ENCODE measurements around the gene HBG2.

Gene HBG2

DNA sequence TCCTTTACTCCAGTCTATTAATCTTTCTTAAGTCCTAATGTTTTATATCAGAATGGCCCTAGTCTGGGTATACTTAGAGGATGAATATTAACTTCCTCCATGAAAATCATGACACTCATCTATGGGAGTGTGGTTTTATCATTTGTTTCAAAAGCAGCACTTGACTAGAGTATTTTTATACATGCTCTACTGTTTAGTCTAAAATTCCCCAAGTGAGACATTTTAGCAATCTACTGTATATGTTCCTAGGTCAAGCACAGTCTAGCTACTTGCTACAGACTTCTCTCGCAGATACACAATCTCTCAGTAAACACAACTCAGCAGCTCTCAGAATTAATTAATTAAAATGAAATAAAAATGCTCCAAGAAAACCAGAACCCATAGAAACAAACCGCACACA, 24.8 kb downstream of the HBG2 start:
- DNase-seq (ENCODE audit: low read depth) = no peak

DNA sequence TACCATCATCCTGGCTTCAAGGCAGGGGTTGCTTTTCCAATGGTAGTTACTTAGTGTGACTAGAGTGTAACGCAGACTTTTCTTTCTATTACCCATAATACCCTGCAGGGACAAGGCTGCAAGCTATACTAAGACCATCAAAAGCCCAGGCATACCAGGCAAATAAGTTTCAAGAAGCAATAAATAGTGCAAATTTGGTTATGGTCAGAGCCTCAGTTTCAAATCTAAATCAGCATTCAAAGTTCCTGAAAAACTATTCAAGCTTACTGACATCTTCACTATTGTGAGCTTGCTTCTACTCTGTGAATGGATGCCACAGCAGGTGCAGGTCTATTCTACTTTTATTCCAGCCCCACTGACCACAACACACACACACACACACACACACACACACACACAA, 25.2 kb downstream of the HBG2 start:
- no peak for DNase-seq (ENCODE audit: low read depth)

DNA sequence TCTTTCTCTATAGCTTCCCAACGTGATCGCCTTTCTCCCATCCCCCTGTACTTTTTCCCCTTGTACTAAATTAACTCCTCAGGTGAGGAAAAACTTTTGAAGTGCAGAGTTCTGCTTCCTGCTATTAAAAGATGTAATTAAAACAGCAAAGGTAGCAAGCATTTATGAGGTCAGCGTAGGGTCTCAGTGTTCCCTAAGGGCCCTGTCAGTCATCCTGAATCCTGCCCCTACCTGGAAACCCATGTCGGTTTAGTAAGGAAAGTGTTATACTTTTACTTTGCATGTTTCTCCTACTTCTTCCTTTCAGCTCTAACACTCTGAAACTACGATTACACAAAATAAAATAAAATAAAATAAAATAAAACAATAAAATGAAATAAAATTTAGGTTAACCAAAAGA, 26.5 kb downstream of the HBG2 start:
- DNase-seq (ENCODE audit: low read depth) = no peak

DNA sequence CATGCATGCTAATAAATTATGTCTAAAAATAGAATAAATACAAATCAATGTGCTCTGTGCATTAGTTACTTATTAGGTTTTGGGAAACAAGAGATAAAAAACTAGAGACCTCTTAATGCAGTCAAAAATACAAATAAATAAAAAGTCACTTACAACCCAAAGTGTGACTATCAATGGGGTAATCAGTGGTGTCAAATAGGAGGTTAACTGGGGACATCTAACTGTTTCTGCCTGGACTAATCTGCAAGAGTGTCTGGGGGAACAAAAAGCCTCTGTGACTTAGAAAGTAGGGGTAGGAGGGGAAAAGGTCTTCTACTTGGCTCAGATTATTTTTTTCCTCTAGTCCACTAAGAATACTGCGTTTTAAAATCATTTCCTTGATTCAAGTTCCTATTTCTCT, 26.9 kb downstream of the HBG2 start:
- no peak for DNase-seq (ENCODE audit: low read depth)

DNA sequence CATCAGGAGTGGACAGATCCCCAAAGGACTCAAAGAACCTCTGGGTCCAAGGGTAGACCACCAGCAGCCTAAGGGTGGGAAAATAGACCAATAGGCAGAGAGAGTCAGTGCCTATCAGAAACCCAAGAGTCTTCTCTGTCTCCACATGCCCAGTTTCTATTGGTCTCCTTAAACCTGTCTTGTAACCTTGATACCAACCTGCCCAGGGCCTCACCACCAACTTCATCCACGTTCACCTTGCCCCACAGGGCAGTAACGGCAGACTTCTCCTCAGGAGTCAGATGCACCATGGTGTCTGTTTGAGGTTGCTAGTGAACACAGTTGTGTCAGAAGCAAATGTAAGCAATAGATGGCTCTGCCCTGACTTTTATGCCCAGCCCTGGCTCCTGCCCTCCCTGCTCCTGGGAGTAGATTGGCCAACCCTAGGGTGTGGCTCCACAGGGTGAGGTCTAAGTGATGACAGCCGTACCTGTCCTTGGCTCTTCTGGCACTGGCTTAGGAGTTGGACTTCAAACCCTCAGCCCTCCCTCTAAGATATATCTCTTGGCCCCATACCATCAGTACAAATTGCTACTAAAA, 27.8 kb downstream of the HBG2 start, which contains the start of gene HBB:
TSS of gene HBB (minus strand) at position 340 of the 579 bp plus-strand sequence. CDS start at position 290, 50 bp downstream.
- no peak for DNase-seq (ENCODE audit: low read depth)

DNA sequence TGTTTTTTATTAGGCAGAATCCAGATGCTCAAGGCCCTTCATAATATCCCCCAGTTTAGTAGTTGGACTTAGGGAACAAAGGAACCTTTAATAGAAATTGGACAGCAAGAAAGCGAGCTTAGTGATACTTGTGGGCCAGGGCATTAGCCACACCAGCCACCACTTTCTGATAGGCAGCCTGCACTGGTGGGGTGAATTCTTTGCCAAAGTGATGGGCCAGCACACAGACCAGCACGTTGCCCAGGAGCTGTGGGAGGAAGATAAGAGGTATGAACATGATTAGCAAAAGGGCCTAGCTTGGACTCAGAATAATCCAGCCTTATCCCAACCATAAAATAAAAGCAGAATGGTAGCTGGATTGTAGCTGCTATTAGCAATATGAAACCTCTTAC, 29.1 kb downstream of the HBG2 start:
- no peak for DNase-seq (ENCODE audit: low read depth)

DNA sequence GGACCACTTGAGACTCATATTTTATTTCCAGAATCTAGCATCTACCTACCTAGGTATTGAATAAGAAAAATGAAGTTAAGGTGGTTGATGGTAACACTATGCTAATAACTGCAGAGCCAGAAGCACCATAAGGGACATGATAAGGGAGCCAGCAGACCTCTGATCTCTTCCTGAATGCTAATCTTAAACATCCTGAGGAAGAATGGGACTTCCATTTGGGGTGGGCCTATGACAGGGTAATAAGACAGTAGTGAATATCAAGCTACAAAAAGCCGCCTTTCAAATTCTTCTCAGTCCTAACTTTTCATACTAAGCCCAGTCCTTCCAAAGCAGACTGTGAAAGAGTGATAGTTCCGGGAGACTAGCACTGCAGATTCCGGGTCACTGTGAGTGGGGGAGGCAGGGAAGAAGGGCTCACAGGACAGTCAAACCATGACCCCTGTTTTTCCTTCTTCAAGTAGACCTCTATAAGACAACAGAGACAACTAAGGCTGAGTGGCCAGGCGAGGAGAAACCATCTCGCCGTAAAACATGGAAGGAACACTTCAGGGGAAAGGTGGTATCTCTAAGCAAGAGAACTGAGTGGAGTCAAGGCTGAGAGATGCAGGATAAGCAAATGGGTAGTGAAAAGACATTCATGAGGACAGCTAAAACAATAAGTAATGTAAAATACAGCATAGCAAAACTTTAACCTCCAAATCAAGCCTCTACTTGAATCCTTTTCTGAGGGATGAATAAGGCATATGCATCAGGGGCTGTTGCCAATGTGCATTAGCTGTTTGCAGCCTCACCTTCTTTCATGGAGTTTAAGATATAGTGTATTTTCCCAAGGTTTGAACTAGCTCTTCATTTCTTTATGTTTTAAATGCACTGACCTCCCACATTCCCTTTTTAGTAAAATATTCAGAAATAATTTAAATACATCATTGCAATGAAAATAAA, 29.8 kb downstream of the HBG2 start:
- DNase-seq (ENCODE audit: low read depth) = no peak

DNA sequence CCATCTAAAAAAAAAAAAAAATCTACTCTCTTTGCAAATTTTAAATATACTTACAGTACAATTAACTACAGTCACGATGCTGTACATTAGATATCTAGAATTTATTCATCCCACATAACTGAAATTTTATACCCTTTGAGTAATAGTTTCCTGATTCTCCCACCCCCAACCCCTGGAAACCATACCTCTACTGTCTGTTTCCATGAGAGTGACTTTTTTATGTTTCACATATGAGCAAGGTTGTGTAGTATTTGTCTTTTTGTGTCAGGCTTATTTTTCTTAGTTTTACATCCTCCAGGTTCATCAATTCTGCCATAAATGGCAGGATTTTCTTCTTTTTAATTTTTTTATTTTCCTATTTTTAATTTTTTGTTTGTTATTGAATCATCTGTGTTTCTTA, 30.9 kb downstream of the HBG2 start:
- no peak for DNase-seq (ENCODE audit: low read depth)

DNA sequence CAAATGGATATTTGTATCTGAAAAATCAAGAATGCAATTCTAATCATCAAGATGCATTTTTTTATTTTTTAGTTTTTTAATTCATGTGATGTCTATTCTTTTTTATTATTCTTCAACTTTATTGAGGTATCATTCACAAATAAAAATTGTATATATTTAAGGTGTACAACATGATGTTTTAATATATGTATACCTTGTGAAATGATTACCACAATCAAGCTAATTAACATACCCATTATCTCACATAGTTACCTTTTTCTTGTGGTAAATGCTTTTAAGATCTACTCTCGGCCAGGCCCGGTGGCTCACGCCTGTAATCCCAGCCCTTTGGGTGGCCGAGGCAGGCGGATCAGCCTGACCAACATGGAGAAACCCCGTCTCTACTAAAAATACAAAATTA, 31.4 kb downstream of the HBG2 start:
- DNase-seq (ENCODE audit: low read depth) = no peak

DNA sequence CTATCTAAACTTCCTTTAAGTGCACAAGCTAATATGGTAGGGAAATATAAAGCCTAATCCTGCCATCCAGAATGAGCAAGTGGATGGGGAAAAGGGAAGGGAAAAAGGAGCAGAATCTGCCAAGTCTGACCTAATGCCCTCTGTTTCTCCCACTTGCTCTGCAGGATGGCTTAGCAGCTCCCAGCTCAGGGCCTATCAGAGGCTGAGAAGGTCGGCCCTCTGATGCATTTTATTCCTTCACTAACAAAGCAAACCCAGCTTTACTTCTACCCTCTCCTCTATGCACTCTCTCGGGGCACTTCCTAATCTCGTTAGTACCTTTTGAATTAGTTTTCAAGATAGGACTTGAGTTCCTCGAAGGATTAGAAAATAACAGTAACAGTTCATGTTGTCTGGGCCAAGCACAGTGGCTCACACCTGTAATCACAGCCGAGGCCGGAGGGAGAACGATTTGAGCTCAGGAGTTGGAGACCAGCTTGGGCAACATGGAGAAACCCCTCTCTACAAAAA, 44.1 kb downstream of the HBG2 start:
- DNase-seq (ENCODE audit: low read depth) = no peak

DNA sequence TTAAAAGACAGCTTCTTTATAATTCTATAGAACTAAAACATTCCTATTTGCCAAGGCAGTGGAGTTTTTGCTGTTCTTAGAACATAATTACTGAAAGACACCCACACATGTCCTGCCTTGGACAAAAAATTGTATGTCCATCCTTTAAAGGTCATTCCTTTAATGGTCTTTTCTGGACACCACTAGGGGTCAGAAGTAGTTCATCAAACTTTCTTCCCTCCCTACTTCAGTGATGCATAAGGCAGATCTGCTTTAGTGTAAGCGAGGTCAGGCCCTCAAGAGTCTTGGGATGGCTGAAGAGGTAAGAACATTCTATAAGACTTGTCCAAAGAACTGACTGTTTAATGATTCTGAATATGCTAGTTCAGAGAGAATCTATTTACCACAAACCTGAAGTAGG, 49.8 kb downstream of the HBG2 start:
- DNase-seq (ENCODE audit: low read depth) = no peak

DNA sequence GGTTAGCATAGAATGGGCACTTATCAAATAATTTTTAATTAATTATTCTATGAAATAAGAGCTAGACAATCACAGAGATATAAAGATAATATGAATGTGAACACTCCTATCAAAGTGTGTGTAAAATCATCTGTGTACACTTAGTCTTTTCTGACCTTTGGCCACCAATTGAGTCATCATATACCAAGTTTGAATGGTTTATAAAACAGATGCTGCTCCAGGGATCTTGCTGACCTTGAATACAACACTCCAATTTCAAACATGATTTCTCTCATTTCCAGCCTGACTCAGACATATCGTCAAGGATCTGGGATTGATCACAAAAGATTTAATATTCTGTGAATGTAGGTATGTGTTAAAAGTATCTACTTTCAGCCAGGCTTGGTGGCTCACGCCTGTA, 51.2 kb downstream of the HBG2 start:
- DNase-seq (ENCODE audit: low read depth) = no peak

Measured in T follicular helper cell (primary cell).